OCI-LY7 (cell line): ENCODE results near the gene PLEKHM3. TPM values are rescaled to one million over a fixed set of nuclear protein-coding genes. Genes with fewer than 3 reads are reported as not detected.

Source experiments
- BruUV-seq: library from RNA; stranded (reverse); fragments of 400-500 nt; replicated peaks from 2 replicates; lab custom pipeline; 2021; lab: Mats Ljungman, UMichigan
- CTCF ChIA-PET: fragments of 300-600 bp; sonication (Branson Sonifier 250); formaldehyde crosslinking; loops from one replicate; lab custom pipeline; 2022; ENCODE audit warnings: antibody characterized with exemption; ENCODE audit not compliant: unreplicated experiment; lab: Charles Lee
- POLR2A ChIA-PET: fragments of 300-600 bp; sonication (Branson Sonifier 250); formaldehyde crosslinking; loops from one replicate; lab custom pipeline; 2022; ENCODE audit warnings: antibody characterized with exemption; lab: Charles Lee
- DNase-seq: peaks from one replicate; pipeline ENCODE4 v3.0.0-alpha.2; 2015; ENCODE audit warnings: low spot score
- H2AFZ ChIP-seq: fragments of 200-600 bp; sonication (generic), shearing (Covaris generic); 2 replicates; pipeline ENCODE4 v1.6.1; 2014; ENCODE audit warnings: mild to moderate bottlenecking, antibody characterized with exemption, low read length, moderate library complexity
- H3K27ac ChIP-seq: fragments of 200-600 bp; sonication (generic); 2 replicates; pipeline ENCODE4 v1.5.1; 2014; ENCODE audit warnings: mixed run types, low read depth, mild to moderate bottlenecking, moderate library complexity, low read length, inconsistent platforms; ENCODE audit not compliant: poor library complexity, severe bottlenecking
- H3K36me3 ChIP-seq: fragments of 200-600 bp; sonication (generic); 2 replicates; pipeline ENCODE4 v1.6.1; 2014; ENCODE audit warnings: mild to moderate bottlenecking, antibody characterized with exemption, low read length, moderate library complexity, mixed read lengths; ENCODE audit not compliant: insufficient read depth
- H3K4me1 ChIP-seq: fragments of 200-600 bp; sonication (generic); 2 replicates; pipeline ENCODE4 v1.5.1; 2014; ENCODE audit warnings: mild to moderate bottlenecking, low read length; ENCODE audit not compliant: insufficient read depth, poor library complexity, severe bottlenecking
- H3K4me2 ChIP-seq: fragments of 200-600 bp; sonication (generic); 2 replicates; pipeline ENCODE4 v1.6.1; 2014; ENCODE audit warnings: mild to moderate bottlenecking, low read length
- H3K4me3 ChIP-seq: fragments of 200-600 bp; sonication (generic); 2 replicates; pipeline ENCODE4 v1.5.1; 2014; ENCODE audit warnings: mild to moderate bottlenecking, low read depth, low read length; ENCODE audit not compliant: poor library complexity, severe bottlenecking
- H3K79me2 ChIP-seq: fragments of 200-600 bp; sonication (generic); 2 replicates; pipeline ENCODE4 v1.6.1; 2016; ENCODE audit warnings: low read depth, mild to moderate bottlenecking, low read length, moderate library complexity, mixed read lengths; ENCODE audit not compliant: insufficient read depth
- H3K9me2 ChIP-seq: fragments of 200-600 bp; sonication (generic); 2 replicates; pipeline ENCODE4 v1.6.1; 2016; ENCODE audit warnings: mild to moderate bottlenecking, low read length, mixed read lengths; ENCODE audit not compliant: insufficient read depth
- H3K9me3 ChIP-seq: fragments of 200-600 bp; sonication (generic); 2 replicates; pipeline ENCODE4 v1.6.1; 2014; ENCODE audit warnings: mild to moderate bottlenecking, mixed run types, low read length, mixed read lengths
- H4K20me1 ChIP-seq: fragments of 200-600 bp; sonication (generic); 2 replicates; pipeline ENCODE4 v1.6.1; 2014; ENCODE audit warnings: mild to moderate bottlenecking, antibody characterized with exemption, low read length, moderate library complexity, mixed read lengths; ENCODE audit not compliant: insufficient read depth
- CTCF ChIP-seq: fragments of 200-600 bp; sonication (generic); conservative IDR thresholded peaks from 2 replicates; pipeline ENCODE4 v1.5.1; 2014; ENCODE audit warnings: mild to moderate bottlenecking, antibody characterized with exemption, low read length, moderate library complexity, mixed read lengths
- EZH2phosphoT487 ChIP-seq: fragments of 200-600 bp; sonication (generic); IDR thresholded peaks from 2 replicates; pipeline ENCODE4 v1.6.1; 2018; ENCODE audit warnings: low read depth, borderline replicate concordance, mild to moderate bottlenecking, mixed run types, antibody characterized with exemption, low read length, moderate library complexity, mixed read lengths
- intact Hi-C: fragments of 100-400 bp; cut with micrococcal nuclease; formaldehyde crosslinking; loops from one replicate; pipeline ENCODE4 v1.10.0; 2022; ENCODE audit not compliant: unreplicated experiment
- total RNA-seq, 2 experiments: library from RNA; depleted of rRNA in 1 of 2; stranded (reverse); fragments of >200 nt in 1 of 2; shearing (Covaris generic) in 1 of 2; gene quantifications; 2 replicates each; pipeline ENCODE4 v1.2.3, GENCODE V29; 2014 to 2022

PLEKHM3 gene
- total RNA-seq, 2 experiments from 2014 or later: 3.7 to 6.3 TPM

GRCh38 chr2:208049006-208049405 lies 23.7 kb upstream of the PLEKHM3 start:
- no peaks in the 10 kb centered on the region for H3K9me2 ChIP-seq
- DNase-seq: no peak
- H4K20me1 ChIP-seq: no peaks in the 10 kb centered on the region
- ChIA-PET CTCF (no interaction called here), POLR2A (interaction anchor here (0.5 to 0.6 kb wide), 2 partner anchors 163 to 1464 kb away, joined by 3 read pairs; no protein-coding TSS in a partner anchor)
- no peak overlapping the region for H3K4me2 ChIP-seq
- intact Hi-C loops: no loop called here
- no peaks in the 10 kb centered on the region for H3K79me2 ChIP-seq
- H3K36me3 ChIP-seq: no peaks in the 10 kb centered on the region
- H3K27ac ChIP-seq: no peak overlapping the region
- H3K9me3 ChIP-seq: no peaks in the 10 kb centered on the region
- TF ChIP-seq EZH2phosphoT487 (no peak), CTCF (no peak)
- H3K4me3 ChIP-seq: no peak overlapping the region
- no peaks in the 10 kb centered on the region for H3K4me1 ChIP-seq
- no peak overlapping the region for H2AFZ ChIP-seq
- BruUV-seq: no TSS peak

- Histone ChIP-seq H3K9me2 (no peaks in the 10 kb centered on the region), H2AFZ (no peak overlapping the region), H4K20me1 (no peaks in the 10 kb centered on the region), H3K79me2 (no peaks in the 10 kb centered on the region), H3K27ac (no peak overlapping the region), H3K36me3 (no peaks in the 10 kb centered on the region), H3K9me3 (no peaks in the 10 kb centered on the region), H3K4me1 (no peaks in the 10 kb centered on the region), H3K4me3 (no peak overlapping the region), H3K4me2 (no peak overlapping the region)
- no peak for DNase-seq
- POLR2A ChIA-PET: interaction anchor here (0.6 to 1.0 kb wide), 2 partner anchors 185 to 449 kb away, joined by 3 to 5 read pairs; no protein-coding TSS in a partner anchor
- CTCF ChIA-PET: no interaction called here
- TF ChIP-seq EZH2phosphoT487: no peak
- TF ChIP-seq CTCF: no peak
- intact Hi-C loops: no loop called here
- no TSS peak for BruUV-seq
Observed at GRCh38 chr2:208047840-208048239, 22.5 kb upstream of the PLEKHM3 start.

GRCh38 chr2:208046686-208047085 lies 21.4 kb upstream of the PLEKHM3 start:
- DNase-seq: no peak
- intact Hi-C loops: no loop called here
- no peak for TF ChIP-seq CTCF
- no peak for TF ChIP-seq EZH2phosphoT487
- no peak overlapping the region for H2AFZ ChIP-seq
- no peaks in the 10 kb centered on the region for H4K20me1 ChIP-seq
- H3K9me3 ChIP-seq: no peaks in the 10 kb centered on the region
- ChIA-PET POLR2A (interaction anchor here (0.6 to 0.7 kb wide), 2 partner anchors 152 to 371 kb away, joined by 3 read pairs; no protein-coding TSS in a partner anchor), CTCF (no interaction called here)
- no peaks in the 10 kb centered on the region for H3K79me2 ChIP-seq
- no peaks in the 10 kb centered on the region for H3K4me1 ChIP-seq
- H3K36me3 ChIP-seq: no peaks in the 10 kb centered on the region
- no peak overlapping the region for H3K4me2 ChIP-seq
- H3K4me3 ChIP-seq: no peak overlapping the region
- BruUV-seq: no TSS peak
- no peaks in the 10 kb centered on the region for H3K9me2 ChIP-seq
- no peak overlapping the region for H3K27ac ChIP-seq
